22Rv1 (cell line): Measurements from ENCODE around the gene TXNRD3.

Source experiments
- CTCF ChIP-seq: fragments of 450-650 bp; IDR thresholded peaks from 2 replicates; pipeline ENCODE4 v1.5.1; 2017; ENCODE audit warnings: mild to moderate bottlenecking
- ZFX ChIP-seq: fragments of 450-650 bp; IDR thresholded peaks from 2 replicates; pipeline ENCODE4 v1.6.1; 2017; ENCODE audit warnings: antibody characterized with exemption, borderline replicate concordance

GRCh38 chr3:126667631-126668449, 12.9 kb upstream of the TXNRD3 start:
- TF ChIP-seq CTCF: no peak
- no peak for TF ChIP-seq ZFX
